ENCODE measurements around the gene VAMP3.

Gene VAMP3

GRCh38 chr1:7767176-7767575, 3.9 kb upstream of the VAMP3 start:
- no peak overlapping the region for H3K4me3 ChIP-seq (ENCODE audit: low read length in 2 of 2)
- H3K27ac ChIP-seq (ENCODE audit: low read length): no peak overlapping the region
- H3K4me1 ChIP-seq (ENCODE audit: control insufficient read depth, insufficient read depth, low read length): peaks cover 7% of the 10 kb centered on the region
- no peak overlapping the region for H3K9ac ChIP-seq (ENCODE audit: low read length in 2 of 2)
- H3K9me3 ChIP-seq (ENCODE audit: control insufficient read depth in 2 of 2, low read length in 2 of 2): no peaks in the 10 kb centered on the region
- H3K36me3 ChIP-seq (ENCODE audit: control insufficient read depth in 2 of 2, insufficient read depth in 2 of 2, low read length in 2 of 2): no peaks in the 10 kb centered on the region
- H3K27me3 ChIP-seq (ENCODE audit: control insufficient read depth in 1 of 2, insufficient read depth in 2 of 2, low read length in 2 of 2): no peaks in the 10 kb centered on the region

GRCh38 chr1:7768583-7768982, 2.5 kb upstream of the VAMP3 start:
- Histone ChIP-seq H3K27me3 (ENCODE audit: control insufficient read depth in 1 of 2, insufficient read depth in 2 of 2, low read length in 2 of 2) (no peaks in the 10 kb centered on the region), H3K9me3 (ENCODE audit: control insufficient read depth in 2 of 2, low read length in 2 of 2) (no peaks in the 10 kb centered on the region), H3K4me1 (ENCODE audit: control insufficient read depth, insufficient read depth, low read length) (peaks cover 9% of the 10 kb centered on the region), H3K36me3 (ENCODE audit: control insufficient read depth in 2 of 2, insufficient read depth in 2 of 2, low read length in 2 of 2) (peaks cover under 1 to 2% of the 10 kb centered on the region in 2 donors), H3K9ac (ENCODE audit: low read length in 2 of 2) (no peak overlapping the region), H3K27ac (ENCODE audit: low read length) (no peak overlapping the region), H3K4me3 (ENCODE audit: low read length in 2 of 2) (no peak overlapping the region)

- Histone ChIP-seq H3K4me3 (ENCODE audit: low read length in 2 of 2) (no peak overlapping the region), H3K4me1 (ENCODE audit: control insufficient read depth, insufficient read depth, low read length) (peaks cover 9% of the 10 kb centered on the region), H3K27ac (ENCODE audit: low read length) (no peak overlapping the region), H3K27me3 (ENCODE audit: control insufficient read depth in 1 of 2, insufficient read depth in 2 of 2, low read length in 2 of 2) (no peaks in the 10 kb centered on the region), H3K9ac (ENCODE audit: low read length in 2 of 2) (no peak overlapping the region), H3K9me3 (ENCODE audit: control insufficient read depth in 2 of 2, low read length in 2 of 2) (no peaks in the 10 kb centered on the region), H3K36me3 (ENCODE audit: control insufficient read depth in 2 of 2, insufficient read depth in 2 of 2, low read length in 2 of 2) (peaks cover 2 to 9% of the 10 kb centered on the region in 2 donors)
These were observed 1.3 kb upstream of the VAMP3 start for GRCh38 chr1:7769673-7770412.

GRCh38 chr1:7770669-7770996, 463 bp upstream of the VAMP3 start:
- peak overlapping the region; percentile 55 to 73 for H3K9ac ChIP-seq (ENCODE audit: low read length in 2 of 2)
- H3K4me1 ChIP-seq (ENCODE audit: control insufficient read depth, insufficient read depth, low read length): peaks cover 9% of the 10 kb centered on the region
- peak overlapping the region; percentile 88 to 92 for H3K4me3 ChIP-seq (ENCODE audit: low read length in 2 of 2)
- peak overlapping the region; percentile 26 for H3K27ac ChIP-seq (ENCODE audit: low read length)
- H3K27me3 ChIP-seq (ENCODE audit: control insufficient read depth in 1 of 2, insufficient read depth in 2 of 2, low read length in 2 of 2): no peaks in the 10 kb centered on the region
- H3K36me3 ChIP-seq (ENCODE audit: control insufficient read depth in 2 of 2, insufficient read depth in 2 of 2, low read length in 2 of 2): peaks cover 2 to 10% of the 10 kb centered on the region in 2 donors
- no peaks in the 10 kb centered on the region for H3K9me3 ChIP-seq (ENCODE audit: control insufficient read depth in 2 of 2, low read length in 2 of 2)

- Histone ChIP-seq H3K9ac (ENCODE audit: low read length in 2 of 2) (peak overlapping the region; percentile 73 to 74), H3K4me3 (ENCODE audit: low read length in 2 of 2) (peak overlapping the region; percentile 88 to 92), H3K27ac (ENCODE audit: low read length) (peak overlapping the region; percentile 53), H3K4me1 (ENCODE audit: control insufficient read depth, insufficient read depth, low read length) (peaks cover 9% of the 10 kb centered on the region), H3K36me3 (ENCODE audit: control insufficient read depth in 2 of 2, insufficient read depth in 2 of 2, low read length in 2 of 2) (peaks cover 2 to 10% of the 10 kb centered on the region in 2 donors), H3K27me3 (ENCODE audit: control insufficient read depth in 1 of 2, insufficient read depth in 2 of 2, low read length in 2 of 2) (no peaks in the 10 kb centered on the region), H3K9me3 (ENCODE audit: control insufficient read depth in 2 of 2, low read length in 2 of 2) (no peaks in the 10 kb centered on the region)
These were observed 765 bp downstream of the VAMP3 start for GRCh38 chr1:7771823-7772299.

GRCh38 chr1:7777591-7777990, 6.5 kb downstream of the VAMP3 start:
- Histone ChIP-seq H3K4me3 (ENCODE audit: low read length in 2 of 2) (no peak overlapping the region), H3K36me3 (ENCODE audit: control insufficient read depth in 2 of 2, insufficient read depth in 2 of 2, low read length in 2 of 2) (peaks cover 25 to 41% of the 10 kb centered on the region in 2 donors), H3K4me1 (ENCODE audit: control insufficient read depth, insufficient read depth, low read length) (no peaks in the 10 kb centered on the region), H3K27me3 (ENCODE audit: control insufficient read depth in 1 of 2, insufficient read depth in 2 of 2, low read length in 2 of 2) (no peaks in the 10 kb centered on the region), H3K9ac (ENCODE audit: low read length in 2 of 2) (no peak overlapping the region), H3K27ac (ENCODE audit: low read length) (no peak overlapping the region), H3K9me3 (ENCODE audit: control insufficient read depth in 2 of 2, low read length in 2 of 2) (no peaks in the 10 kb centered on the region)

GRCh38 chr1:7778133-7778628, 7.1 kb downstream of the VAMP3 start:
- Histone ChIP-seq H3K4me1 (ENCODE audit: control insufficient read depth, insufficient read depth, low read length) (peaks cover 4% of the 10 kb centered on the region), H3K4me3 (ENCODE audit: low read length in 2 of 2) (no peak overlapping the region), H3K36me3 (ENCODE audit: control insufficient read depth in 2 of 2, insufficient read depth in 2 of 2, low read length in 2 of 2) (peaks cover 25 to 41% of the 10 kb centered on the region in 2 donors), H3K27ac (ENCODE audit: low read length) (no peak overlapping the region), H3K9ac (ENCODE audit: low read length in 2 of 2) (no peak overlapping the region), H3K27me3 (ENCODE audit: control insufficient read depth in 1 of 2, insufficient read depth in 2 of 2, low read length in 2 of 2) (no peaks in the 10 kb centered on the region), H3K9me3 (ENCODE audit: control insufficient read depth in 2 of 2, low read length in 2 of 2) (no peaks in the 10 kb centered on the region)

- H3K27ac ChIP-seq (ENCODE audit: low read length): no peak overlapping the region
These were observed 9.9 kb downstream of the VAMP3 start for GRCh38 chr1:7780976-7781375.

GRCh38 chr1:7781501-7781900, 10.4 kb downstream of the VAMP3 start:
- H3K36me3 ChIP-seq (ENCODE audit: control insufficient read depth in 2 of 2, insufficient read depth in 2 of 2, low read length in 2 of 2): peaks cover 25 to 34% of the 10 kb centered on the region in 2 donors
- no peaks in the 10 kb centered on the region for H3K27me3 ChIP-seq (ENCODE audit: control insufficient read depth in 1 of 2, insufficient read depth in 2 of 2, low read length in 2 of 2)
- H3K9ac ChIP-seq (ENCODE audit: low read length in 2 of 2): no peak overlapping the region
- H3K4me1 ChIP-seq (ENCODE audit: control insufficient read depth, insufficient read depth, low read length): peaks cover 14% of the 10 kb centered on the region
- no peak overlapping the region for H3K4me3 ChIP-seq (ENCODE audit: low read length in 2 of 2)
- H3K9me3 ChIP-seq (ENCODE audit: control insufficient read depth in 2 of 2, low read length in 2 of 2): no peaks in the 10 kb centered on the region
- no peak overlapping the region for H3K27ac ChIP-seq (ENCODE audit: low read length)

More at GRCh38 chr1:7780976-7781375, 9.9 kb downstream of the VAMP3 start:
- Histone ChIP-seq H3K4me3 (ENCODE audit: low read length in 2 of 2) (no peak overlapping the region), H3K36me3 (ENCODE audit: control insufficient read depth in 2 of 2, insufficient read depth in 2 of 2, low read length in 2 of 2) (peaks cover 25 to 34% of the 10 kb centered on the region in 2 donors), H3K9me3 (ENCODE audit: control insufficient read depth in 2 of 2, low read length in 2 of 2) (no peaks in the 10 kb centered on the region), H3K27me3 (ENCODE audit: control insufficient read depth in 1 of 2, insufficient read depth in 2 of 2, low read length in 2 of 2) (no peaks in the 10 kb centered on the region), H3K9ac (ENCODE audit: low read length in 2 of 2) (no peak overlapping the region), H3K4me1 (ENCODE audit: control insufficient read depth, insufficient read depth, low read length) (peaks cover 14% of the 10 kb centered on the region)

- H3K4me1 ChIP-seq (ENCODE audit: control insufficient read depth, insufficient read depth, low read length): peaks cover 18% of the 10 kb centered on the region
- H3K36me3 ChIP-seq (ENCODE audit: control insufficient read depth in 2 of 2, insufficient read depth in 2 of 2, low read length in 2 of 2): peaks cover 24 to 36% of the 10 kb centered on the region in 2 donors
- H3K27me3 ChIP-seq (ENCODE audit: control insufficient read depth in 1 of 2, insufficient read depth in 2 of 2, low read length in 2 of 2): no peaks in the 10 kb centered on the region
- no peaks in the 10 kb centered on the region for H3K9me3 ChIP-seq (ENCODE audit: control insufficient read depth in 2 of 2, low read length in 2 of 2)
- no peak overlapping the region for H3K4me3 ChIP-seq (ENCODE audit: low read length in 2 of 2)
- H3K9ac ChIP-seq (ENCODE audit: low read length in 2 of 2): no peak overlapping the region
- no peak overlapping the region for H3K27ac ChIP-seq (ENCODE audit: low read length)
These were observed 10.9 kb downstream of the VAMP3 start for GRCh38 chr1:7781923-7782495.

Data from stomach smooth muscle (tissue), 2 donors.